Sigmoid colon (tissue), 7 donors: Measurements from ENCODE around the gene RFX3. TPM values are rescaled to one million over a fixed set of nuclear protein-coding genes. Genes with fewer than 3 reads are reported as not detected.

ENCODE experiments used
- DNase-seq: peaks from one replicate; pipeline ENCODE4 v3.0.0-alpha.2; 2019
- H3K27ac ChIP-seq, 4 donors: fragments of 200-600 bp; sonication (generic); one replicate each; pipeline ENCODE4 v1.5.1; 2016 to 2019; ENCODE audit warnings: mild to moderate bottlenecking in 1 of 4
- H3K27me3 ChIP-seq, 3 donors: fragments of 200-600 bp; sonication (generic); one replicate each; pipeline ENCODE4 v1.5.1; 2019; ENCODE audit warnings: mild to moderate bottlenecking in 1 of 3
- H3K36me3 ChIP-seq, 4 donors: fragments of 200-600 bp; sonication (generic); one replicate each; pipeline ENCODE4 v1.5.1; 2016 to 2019
- H3K4me1 ChIP-seq, 4 donors: fragments of 200-600 bp; sonication (generic); one replicate each; pipeline ENCODE4 v1.5.1; 2017 to 2019
- H3K4me3 ChIP-seq, 4 donors: fragments of 200-600 bp; sonication (generic); one replicate each; pipeline ENCODE4 v1.5.1; 2017 to 2019; ENCODE audit warnings: mild to moderate bottlenecking in 2 of 4, moderate library complexity in 1 of 4
- H3K9me3 ChIP-seq, 4 donors: fragments of 200-600 bp in 3 of 4; sonication (generic) in 3 of 4; one replicate each; pipeline versions ENCODE4 v1.5.1 to v1.6.1; 2013 to 2019
- EP300 ChIP-seq, 4 donors: sonication (generic); formaldehyde crosslinking; IDR thresholded peaks; one replicate each; pipeline ENCODE4 v1.6.1; 2017; ENCODE audit warnings: antibody characterized with exemption in 4 of 4
- POLR2A ChIP-seq, 2 donors: fragments of 450-650 bp; IDR thresholded peaks; one replicate each; pipeline ENCODE4 v1.6.1; 2016; ENCODE audit warnings: antibody characterized with exemption in 2 of 2, mild to moderate bottlenecking in 2 of 2, moderate library complexity in 2 of 2
- POLR2AphosphoS5 ChIP-seq, 4 donors: sonication (generic); formaldehyde crosslinking; IDR thresholded peaks; one replicate each; pipeline ENCODE4 v1.6.1; 2017; ENCODE audit warnings: antibody characterized with exemption in 4 of 4
- WGBS, 2 donors: extraction: QIAGEN DNeasy Blood & Tissue Kit; methylation state at CpG; one replicate each; pipeline ENCODE4 v1.1.7; 2013; 5-methylcytosine and 5-hydroxymethylcytosine counted together
- intact Hi-C: fragments of 100-400 bp; cut with DNase I; formaldehyde crosslinking; loops from one replicate; pipeline ENCODE4 v1.15.1; 2023
- polyA plus RNA-seq, 3 donors: library from polyadenylated mRNA; stranded (reverse); fragments of 200-250 nt; gene quantifications; one replicate each; pipeline ENCODE4 v1.2.3, GENCODE V29; 2013
- total RNA-seq, 4 donors: library from RNA; depleted of rRNA; stranded (reverse); fragments of >200 nt; gene quantifications; one replicate each; pipeline ENCODE4 v1.1.0, GENCODE V29; 2016
- TF ChIP-seq, protein P1 (sequence below), 4 experiments: fragments of 450-650 bp in 3 of 4; fragments of 200-600 bp in 1 of 4; IDR thresholded peaks; one replicate each; pipeline ENCODE4 v1.5.1; 2016 to 2019; ENCODE audit warnings: antibody characterized with exemption in 4 of 4, mild to moderate bottlenecking in 3 of 4, moderate library complexity in 2 of 4
- donor health status: healthy with polysubstance abuse.
- donor health status: Bipolar disorder and iron deficiency.
- donor health status: healthy.

RFX3 gene
- total and polyA plus RNA-seq, 7 donors, result 0.69 to 15.0 (median 6.4) TPM

DNA sequence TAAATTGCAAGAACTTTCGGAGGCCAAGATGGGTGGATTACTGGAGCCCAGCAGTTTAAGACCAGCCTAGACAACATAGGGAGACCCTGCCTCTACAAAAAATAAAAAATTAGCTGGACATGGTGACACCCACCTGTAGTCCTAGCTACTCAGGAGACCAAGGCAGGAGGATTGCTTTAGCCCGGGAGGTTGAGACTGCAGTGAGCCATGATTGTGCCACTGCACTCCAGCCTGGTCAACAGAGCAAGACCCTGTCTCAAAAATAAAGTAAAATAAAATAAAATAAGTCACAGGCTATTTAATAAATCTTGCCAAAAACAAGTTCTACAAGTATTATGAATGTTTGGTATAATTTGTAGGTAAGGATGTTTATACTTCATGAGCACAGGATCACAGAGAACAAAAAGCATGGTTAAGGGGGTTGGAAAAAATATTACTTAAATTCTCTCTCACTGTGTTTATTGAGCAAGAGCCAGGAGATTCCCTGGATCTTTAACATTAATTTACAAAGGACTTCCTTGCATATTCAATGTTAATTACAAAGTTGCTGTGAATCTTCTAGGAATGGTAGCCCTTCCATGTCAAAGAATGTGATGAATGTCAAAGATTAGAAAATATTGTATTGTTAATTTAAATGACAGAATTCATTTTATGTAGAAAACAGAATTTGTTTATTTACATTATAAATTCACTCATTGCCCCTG, 164.0 kb downstream of the RFX3 start:
- TF ChIP-seq POLR2AphosphoS5 (IDR thresholded peaks at IDR 0.05) (no peak), POLR2A (IDR thresholded peaks at IDR 0.05) (no peak), EP300 (IDR thresholded peaks at IDR 0.05) (no peak)
- TF ChIP-seq, protein P1, sequence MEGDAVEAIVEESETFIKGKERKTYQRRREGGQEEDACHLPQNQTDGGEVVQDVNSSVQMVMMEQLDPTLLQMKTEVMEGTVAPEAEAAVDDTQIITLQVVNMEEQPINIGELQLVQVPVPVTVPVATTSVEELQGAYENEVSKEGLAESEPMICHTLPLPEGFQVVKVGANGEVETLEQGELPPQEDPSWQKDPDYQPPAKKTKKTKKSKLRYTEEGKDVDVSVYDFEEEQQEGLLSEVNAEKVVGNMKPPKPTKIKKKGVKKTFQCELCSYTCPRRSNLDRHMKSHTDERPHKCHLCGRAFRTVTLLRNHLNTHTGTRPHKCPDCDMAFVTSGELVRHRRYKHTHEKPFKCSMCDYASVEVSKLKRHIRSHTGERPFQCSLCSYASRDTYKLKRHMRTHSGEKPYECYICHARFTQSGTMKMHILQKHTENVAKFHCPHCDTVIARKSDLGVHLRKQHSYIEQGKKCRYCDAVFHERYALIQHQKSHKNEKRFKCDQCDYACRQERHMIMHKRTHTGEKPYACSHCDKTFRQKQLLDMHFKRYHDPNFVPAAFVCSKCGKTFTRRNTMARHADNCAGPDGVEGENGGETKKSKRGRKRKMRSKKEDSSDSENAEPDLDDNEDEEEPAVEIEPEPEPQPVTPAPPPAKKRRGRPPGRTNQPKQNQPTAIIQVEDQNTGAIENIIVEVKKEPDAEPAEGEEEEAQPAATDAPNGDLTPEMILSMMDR (IDR thresholded peaks at IDR 0.05), result no peak
- H3K4me1 ChIP-seq, result peaks cover 0 to 21% (median 9%) of the 10 kb centered on the region in 4 donors
- no peak for DNase-seq
- no peaks in the 10 kb centered on the region for H3K9me3 ChIP-seq
- no peaks in the 10 kb centered on the region for H3K27me3 ChIP-seq
- 98 to 99% methylated on average over 2 of the region's 2 CpGs for WGBS, 2 donors
- no peak overlapping the region for H3K4me3 ChIP-seq
- H3K36me3 ChIP-seq, result no peaks in the 10 kb centered on the region
- H3K27ac ChIP-seq, result no peak overlapping the region
- intact Hi-C loops, result no loop called here

DNA sequence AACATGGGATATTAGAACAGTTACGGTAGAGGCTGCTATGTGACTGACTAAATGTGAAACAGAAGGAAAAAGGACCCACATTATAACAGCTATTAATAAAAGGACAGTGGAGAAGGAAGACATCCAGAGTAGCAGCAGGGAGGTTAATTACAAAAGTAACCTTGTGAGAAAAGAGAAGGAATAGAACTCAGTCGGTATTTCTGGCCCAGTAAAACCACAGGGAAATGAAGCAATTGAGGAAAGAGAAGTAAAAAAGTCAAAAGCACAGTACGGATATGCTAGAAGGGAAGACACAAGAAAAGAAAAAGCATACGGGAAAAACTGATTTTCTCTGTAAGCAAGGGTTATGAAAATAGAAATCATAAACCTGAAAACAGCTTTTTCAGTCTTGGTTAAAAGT, 164.7 kb downstream of the RFX3 start:
- H3K4me3 ChIP-seq, result no peak overlapping the region
- intact Hi-C loops, result no loop called here
- 87 to 90% methylated on average over 4 of the region's 4 CpGs for WGBS, 2 donors
- TF ChIP-seq, protein P1 (IDR thresholded peaks at IDR 0.05), result no peak
- no peak for TF ChIP-seq POLR2A (IDR thresholded peaks at IDR 0.05)
- TF ChIP-seq POLR2AphosphoS5 (IDR thresholded peaks at IDR 0.05), result no peak
- no peak for TF ChIP-seq EP300 (IDR thresholded peaks at IDR 0.05)
- no peaks in the 10 kb centered on the region for H3K27me3 ChIP-seq
- no peaks in the 10 kb centered on the region for H3K36me3 ChIP-seq
- no peak overlapping the region for H3K27ac ChIP-seq
- no peak for DNase-seq
- H3K9me3 ChIP-seq, result no peaks in the 10 kb centered on the region
- H3K4me1 ChIP-seq, result peaks cover 0 to 21% (median 9%) of the 10 kb centered on the region in 4 donors

DNA sequence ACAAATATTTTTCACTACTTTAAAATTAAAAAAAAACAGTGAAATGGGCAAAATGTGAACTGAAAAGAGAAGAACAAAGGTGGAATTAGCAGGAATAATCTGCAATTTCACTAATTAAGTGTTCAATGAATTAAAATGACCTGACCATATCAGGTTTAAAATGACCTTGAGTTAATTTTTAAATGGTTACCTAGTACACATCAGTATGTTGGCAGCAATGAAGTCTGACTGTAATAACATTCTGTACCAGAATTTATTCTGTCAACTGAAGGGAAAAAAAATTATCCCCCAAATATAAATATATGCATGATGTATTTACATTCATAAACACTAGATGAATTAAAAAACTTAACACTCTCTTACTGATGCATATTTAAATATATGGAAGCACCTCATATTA, 165.6 kb downstream of the RFX3 start:
- no peaks in the 10 kb centered on the region for H3K27me3 ChIP-seq
- H3K4me3 ChIP-seq, result no peak overlapping the region
- no peaks in the 10 kb centered on the region for H3K36me3 ChIP-seq
- intact Hi-C loops, result no loop called here
- DNase-seq, result no peak
- peaks cover 0 to 21% (median 9%) of the 10 kb centered on the region in 4 donors for H3K4me1 ChIP-seq
- H3K27ac ChIP-seq, result no peak overlapping the region
- H3K9me3 ChIP-seq, result no peaks in the 10 kb centered on the region
- TF ChIP-seq POLR2A (IDR thresholded peaks at IDR 0.05), result no peak
- no peak for TF ChIP-seq POLR2AphosphoS5 (IDR thresholded peaks at IDR 0.05)

DNA sequence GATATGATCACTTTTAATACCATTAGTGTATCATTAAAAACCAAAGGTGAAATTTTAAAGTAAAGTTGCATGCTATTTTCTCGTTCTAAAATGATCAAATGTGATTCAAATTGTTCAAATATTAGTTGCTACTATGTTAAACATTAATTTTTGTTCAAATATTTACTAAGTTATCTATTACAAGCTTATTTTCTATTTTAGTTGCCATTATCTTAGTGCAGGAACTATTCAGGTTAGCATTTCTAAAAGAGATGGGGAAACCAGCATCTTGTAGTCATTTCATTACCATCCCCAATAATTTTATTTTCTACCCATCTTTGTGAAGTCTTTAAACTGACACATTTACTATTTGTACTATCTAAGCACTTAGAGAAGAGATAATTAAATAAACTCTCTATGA, 166.0 kb downstream of the RFX3 start:
- DNase-seq, result no peak
- intact Hi-C loops, result no loop called here
- H3K27me3 ChIP-seq, result no peaks in the 10 kb centered on the region
- H3K36me3 ChIP-seq, result no peaks in the 10 kb centered on the region
- H3K27ac ChIP-seq, result no peak overlapping the region
- peaks cover 0 to 21% (median 9%) of the 10 kb centered on the region in 4 donors for H3K4me1 ChIP-seq
- H3K4me3 ChIP-seq, result no peak overlapping the region
- no peak for TF ChIP-seq EP300 (IDR thresholded peaks at IDR 0.05)
- no peak for TF ChIP-seq POLR2A (IDR thresholded peaks at IDR 0.05)
- no peak for TF ChIP-seq POLR2AphosphoS5 (IDR thresholded peaks at IDR 0.05)
- TF ChIP-seq, protein P1 (IDR thresholded peaks at IDR 0.05), result no peak
- no peaks in the 10 kb centered on the region for H3K9me3 ChIP-seq
- 82 to 91% methylated on average over 1 of the region's 1 CpG for WGBS, 2 donors

DNA sequence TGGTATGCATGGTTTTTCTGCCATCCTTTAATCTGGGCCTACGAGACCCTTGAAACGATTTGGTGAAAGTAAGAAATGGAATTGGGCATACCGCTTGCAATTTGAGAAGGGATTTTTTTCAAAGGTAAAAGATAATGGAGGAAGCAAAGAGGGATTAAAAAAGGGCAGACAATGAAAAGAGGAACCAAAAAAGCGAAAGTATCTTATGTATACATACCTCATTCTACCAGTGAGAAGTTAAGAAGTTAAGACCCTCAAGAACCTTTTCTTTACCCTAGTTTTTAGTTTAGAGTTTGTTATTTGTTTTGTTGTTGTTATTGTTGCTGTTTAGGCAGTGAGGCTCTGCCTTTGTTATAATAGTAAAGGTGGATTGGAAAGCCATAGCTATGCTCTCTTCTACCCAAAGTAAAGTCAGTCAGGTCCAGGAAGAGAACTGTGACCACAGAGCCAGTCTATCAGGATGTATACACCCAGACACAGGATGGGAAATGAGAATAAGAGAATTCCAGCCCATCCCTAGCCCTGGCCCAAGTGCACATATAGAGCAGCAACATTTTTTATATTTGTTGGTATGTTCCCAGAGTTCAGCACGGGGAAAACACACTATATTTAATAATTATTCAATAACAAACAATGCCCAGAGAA, 166.6 kb downstream of the RFX3 start:
- Histone ChIP-seq H3K4me3 (no peak overlapping the region), H3K36me3 (no peaks in the 10 kb centered on the region), H3K9me3 (peaks cover 0 to 1% (median 0%) of the 10 kb centered on the region in 4 donors), H3K27ac (no peak overlapping the region), H3K4me1 (peaks cover 0 to 21% (median 9%) of the 10 kb centered on the region in 4 donors), H3K27me3 (no peaks in the 10 kb centered on the region)
- DNase-seq, result no peak
- TF ChIP-seq, protein P1 (IDR thresholded peaks at IDR 0.05), result no peak
- TF ChIP-seq EP300 (IDR thresholded peaks at IDR 0.05) (no peak), POLR2AphosphoS5 (IDR thresholded peaks at IDR 0.05) (no peak), POLR2A (IDR thresholded peaks at IDR 0.05) (no peak)
- intact Hi-C loops, result no loop called here
- WGBS, 2 donors, result 94 to 96% methylated on average over 5 of the region's 5 CpGs
